Mammary epithelial cell (primary cell): ENCODE results near the gene PPP1R12A.

Source experiments
- EZH2 ChIP-seq: IDR thresholded peaks from 2 replicates; pipeline ENCODE4 v1.6.1; 2012; ENCODE audit warnings: low read length, inconsistent platforms, borderline replicate concordance
- TF ChIP-seq, protein P1 (sequence below), 2 donors: IDR thresholded peaks in 1 of 2; conservative IDR thresholded peaks in 1 of 2; 2 replicates each; pipeline ENCODE4 v1.5.1; 2011 to 2012; ENCODE audit warnings: inconsistent platforms in 2 of 2, low read length in 2 of 2, mild to moderate bottlenecking in 2 of 2, control low read depth in 1 of 2, low read depth in 1 of 2; ENCODE audit not compliant: insufficient read depth in 1 of 2; ENCODE audit errors: extremely low read depth in 1 of 2

GRCh38 chr12:79982086-79983062 is 47.5 kb upstream of the PPP1R12A start:
- no peak for TF ChIP-seq EZH2
- TF ChIP-seq, protein P1, sequence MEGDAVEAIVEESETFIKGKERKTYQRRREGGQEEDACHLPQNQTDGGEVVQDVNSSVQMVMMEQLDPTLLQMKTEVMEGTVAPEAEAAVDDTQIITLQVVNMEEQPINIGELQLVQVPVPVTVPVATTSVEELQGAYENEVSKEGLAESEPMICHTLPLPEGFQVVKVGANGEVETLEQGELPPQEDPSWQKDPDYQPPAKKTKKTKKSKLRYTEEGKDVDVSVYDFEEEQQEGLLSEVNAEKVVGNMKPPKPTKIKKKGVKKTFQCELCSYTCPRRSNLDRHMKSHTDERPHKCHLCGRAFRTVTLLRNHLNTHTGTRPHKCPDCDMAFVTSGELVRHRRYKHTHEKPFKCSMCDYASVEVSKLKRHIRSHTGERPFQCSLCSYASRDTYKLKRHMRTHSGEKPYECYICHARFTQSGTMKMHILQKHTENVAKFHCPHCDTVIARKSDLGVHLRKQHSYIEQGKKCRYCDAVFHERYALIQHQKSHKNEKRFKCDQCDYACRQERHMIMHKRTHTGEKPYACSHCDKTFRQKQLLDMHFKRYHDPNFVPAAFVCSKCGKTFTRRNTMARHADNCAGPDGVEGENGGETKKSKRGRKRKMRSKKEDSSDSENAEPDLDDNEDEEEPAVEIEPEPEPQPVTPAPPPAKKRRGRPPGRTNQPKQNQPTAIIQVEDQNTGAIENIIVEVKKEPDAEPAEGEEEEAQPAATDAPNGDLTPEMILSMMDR (conservative IDR thresholded peaks at IDR 0.05 in 1 of 2, IDR thresholded peaks at IDR 0.05 in 1 of 2; ENCODE audit: extremely low read depth in 1 of 2, insufficient read depth in 1 of 2, low read depth in 1 of 2, low read length in 2 of 2), result no peak
